Thoracic aorta (tissue), 2 donors: ENCODE data around the gene PXMP2. TPM values are rescaled to one million over a fixed set of nuclear protein-coding genes. Genes with fewer than 3 reads are reported as not detected.

ENCODE experiments used
- ATAC-seq: fragments of 150-250 bp; one replicate; pipeline ENCODE4 v1.8.0; 2017; ENCODE audit warnings: low read depth; ENCODE audit not compliant: insufficient number of reproducible peaks, low FRiP score
- DNase-seq: peaks from one replicate; pipeline ENCODE4 v3.0.0-alpha.2; 2020; ENCODE audit warnings: low spot score
- H3K27ac ChIP-seq, 2 donors: fragments of 200-600 bp; sonication (generic); 1 replicate in 1 of 2; 2 replicates in 1 of 2; pipeline ENCODE4 v1.5.1; 2016; ENCODE audit warnings: mild to moderate bottlenecking in 2 of 2, moderate library complexity in 2 of 2
- H3K27me3 ChIP-seq: fragments of 200-600 bp; sonication (generic); replicated peaks from 2 replicates; pipeline ENCODE4 v1.6.0; 2016; ENCODE audit warnings: mild to moderate bottlenecking; ENCODE audit not compliant: insufficient read depth
- H3K36me3 ChIP-seq: fragments of 200-600 bp; sonication (generic); one replicate; pipeline ENCODE4 v1.5.1; 2016
- H3K4me1 ChIP-seq, 2 donors: fragments of 200-600 bp; sonication (generic); 1 replicate in 1 of 2; 2 replicates in 1 of 2; pipeline versions ENCODE4 v1.5.1 to v1.6.0; 2016; ENCODE audit warnings: low read depth in 2 of 2, mild to moderate bottlenecking in 1 of 2; ENCODE audit not compliant: control insufficient read depth in 1 of 2
- H3K4me3 ChIP-seq: fragments of 200-600 bp; sonication (generic); 2 replicates; pipeline ENCODE4 v1.5.1; 2016; ENCODE audit warnings: mild to moderate bottlenecking
- H3K9me3 ChIP-seq: fragments of 200-600 bp; sonication (generic); 2 replicates; pipeline ENCODE4 v1.5.1; 2016
- total RNA-seq, 2 donors: library from RNA; depleted of rRNA; stranded (reverse); fragments of >200 nt; gene quantifications; one replicate each; pipeline versions ENCODE4 v1.1.0 to v1.2.3, GENCODE V29; 2016
- TF ChIP-seq, protein P1 (sequence below): fragments of 200-600 bp; sonication (generic); IDR thresholded peaks from one replicate; pipeline ENCODE4 v1.5.1; 2019; ENCODE audit warnings: antibody characterized with exemption

Gene PXMP2
- total RNA-seq = 10 to 100 TPM; 56.9 to 62.7 TPM

DNA sequence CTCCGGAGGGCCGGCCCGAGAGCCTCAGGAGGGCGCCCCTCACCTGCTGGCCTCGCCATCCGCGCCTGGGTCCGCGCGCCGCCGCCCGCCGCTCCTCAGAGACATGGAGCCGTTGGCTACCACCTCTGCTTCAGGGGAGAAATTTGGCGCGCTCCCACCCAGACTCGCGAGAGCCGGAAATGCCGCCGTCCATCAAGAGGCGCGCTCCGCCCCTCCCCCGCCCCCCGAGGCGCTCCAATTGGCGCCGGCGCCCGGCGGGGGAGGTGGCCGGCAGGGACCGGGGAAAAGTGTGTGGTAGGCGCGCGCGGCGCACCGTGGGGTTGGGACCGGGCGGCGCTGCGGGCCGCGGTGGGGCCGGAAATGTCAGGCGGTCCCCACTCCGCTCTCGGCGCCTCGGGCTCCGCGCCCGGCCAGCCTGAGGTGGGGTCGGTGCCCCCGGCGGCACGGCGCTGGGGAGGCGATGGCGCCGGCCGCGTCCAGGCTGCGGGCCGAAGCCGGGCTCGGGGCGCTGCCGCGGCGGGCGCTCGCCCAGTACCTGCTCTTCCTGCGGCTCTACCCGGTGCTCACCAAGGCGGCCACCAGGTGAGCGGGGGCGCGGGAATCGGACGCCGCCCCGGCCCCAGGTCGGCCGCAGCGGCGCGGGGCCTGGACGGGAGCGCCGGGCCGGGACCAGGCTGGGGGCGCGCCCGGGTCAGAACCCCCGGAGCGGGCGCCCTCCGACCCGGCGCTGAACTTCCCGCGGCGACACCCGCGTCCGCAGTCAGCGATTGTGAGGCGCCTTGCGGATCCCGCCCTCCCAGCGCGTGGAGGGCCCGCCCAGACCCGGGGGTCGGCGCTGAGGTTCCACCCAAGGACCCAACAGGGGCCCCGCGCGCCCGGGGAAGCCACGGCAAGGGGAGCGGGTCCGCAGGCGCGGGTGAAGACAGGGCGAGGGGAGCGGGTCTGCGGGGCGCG is at the start of gene PXMP2, which contains the start of gene POLE:
Gene PXMP2, plus strand, starts transcription at position 377 of the 954 bp plus-strand sequence. Its CDS starts 84 bp downstream, at position 461.
Gene POLE, minus strand, starts transcription at position 132 of the 954 bp plus-strand sequence. Its CDS starts 27 bp downstream, at position 105.
- H3K27me3 ChIP-seq = no peaks in the 10 kb centered on the region
- peak; percentile 84 for DNase-seq
- H3K27ac ChIP-seq = peak within 1 kb of the TSS; percentile 59 to 71
- TF ChIP-seq, protein P1, sequence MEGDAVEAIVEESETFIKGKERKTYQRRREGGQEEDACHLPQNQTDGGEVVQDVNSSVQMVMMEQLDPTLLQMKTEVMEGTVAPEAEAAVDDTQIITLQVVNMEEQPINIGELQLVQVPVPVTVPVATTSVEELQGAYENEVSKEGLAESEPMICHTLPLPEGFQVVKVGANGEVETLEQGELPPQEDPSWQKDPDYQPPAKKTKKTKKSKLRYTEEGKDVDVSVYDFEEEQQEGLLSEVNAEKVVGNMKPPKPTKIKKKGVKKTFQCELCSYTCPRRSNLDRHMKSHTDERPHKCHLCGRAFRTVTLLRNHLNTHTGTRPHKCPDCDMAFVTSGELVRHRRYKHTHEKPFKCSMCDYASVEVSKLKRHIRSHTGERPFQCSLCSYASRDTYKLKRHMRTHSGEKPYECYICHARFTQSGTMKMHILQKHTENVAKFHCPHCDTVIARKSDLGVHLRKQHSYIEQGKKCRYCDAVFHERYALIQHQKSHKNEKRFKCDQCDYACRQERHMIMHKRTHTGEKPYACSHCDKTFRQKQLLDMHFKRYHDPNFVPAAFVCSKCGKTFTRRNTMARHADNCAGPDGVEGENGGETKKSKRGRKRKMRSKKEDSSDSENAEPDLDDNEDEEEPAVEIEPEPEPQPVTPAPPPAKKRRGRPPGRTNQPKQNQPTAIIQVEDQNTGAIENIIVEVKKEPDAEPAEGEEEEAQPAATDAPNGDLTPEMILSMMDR = no peak
- peak within 1 kb of the TSS; percentile 98 for H3K4me3 ChIP-seq
- peaks cover 5 to 18% of the 10 kb centered on the region in 2 donors for H3K4me1 ChIP-seq
- ATAC-seq = peak; percentile 94
- H3K9me3 ChIP-seq = no peaks in the 10 kb centered on the region
- no peaks in the 10 kb centered on the region for H3K36me3 ChIP-seq

DNA sequence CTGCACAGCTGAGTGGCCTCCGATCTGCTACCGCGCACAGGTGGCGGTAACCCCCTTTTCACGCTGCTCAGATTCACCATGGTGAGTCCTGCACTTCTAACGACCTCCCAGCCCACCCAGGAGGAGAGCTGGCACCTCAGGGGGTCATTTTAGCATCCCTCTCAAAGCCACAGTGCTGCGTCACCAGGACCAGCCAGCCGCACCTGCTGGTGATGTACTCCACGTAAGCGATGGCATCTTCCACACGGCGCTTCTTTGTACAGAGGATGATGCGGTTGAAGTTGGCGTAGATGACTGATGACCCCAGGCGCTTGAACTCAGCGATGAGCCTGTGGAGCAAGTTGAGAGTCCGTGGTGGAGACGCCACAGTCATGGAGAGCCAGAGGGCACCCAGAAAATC is 49.6 kb upstream of the PXMP2 start:
- ATAC-seq = no peak
- DNase-seq = no peak
- TF ChIP-seq, protein P1 = no peak
- Histone ChIP-seq H3K36me3 (peaks cover 51% of the 10 kb centered on the region), H3K27ac (no peak overlapping the region), H3K4me1 (no peaks in the 10 kb centered on the region), H3K9me3 (no peaks in the 10 kb centered on the region), H3K27me3 (no peaks in the 10 kb centered on the region), H3K4me3 (no peak overlapping the region)

DNA sequence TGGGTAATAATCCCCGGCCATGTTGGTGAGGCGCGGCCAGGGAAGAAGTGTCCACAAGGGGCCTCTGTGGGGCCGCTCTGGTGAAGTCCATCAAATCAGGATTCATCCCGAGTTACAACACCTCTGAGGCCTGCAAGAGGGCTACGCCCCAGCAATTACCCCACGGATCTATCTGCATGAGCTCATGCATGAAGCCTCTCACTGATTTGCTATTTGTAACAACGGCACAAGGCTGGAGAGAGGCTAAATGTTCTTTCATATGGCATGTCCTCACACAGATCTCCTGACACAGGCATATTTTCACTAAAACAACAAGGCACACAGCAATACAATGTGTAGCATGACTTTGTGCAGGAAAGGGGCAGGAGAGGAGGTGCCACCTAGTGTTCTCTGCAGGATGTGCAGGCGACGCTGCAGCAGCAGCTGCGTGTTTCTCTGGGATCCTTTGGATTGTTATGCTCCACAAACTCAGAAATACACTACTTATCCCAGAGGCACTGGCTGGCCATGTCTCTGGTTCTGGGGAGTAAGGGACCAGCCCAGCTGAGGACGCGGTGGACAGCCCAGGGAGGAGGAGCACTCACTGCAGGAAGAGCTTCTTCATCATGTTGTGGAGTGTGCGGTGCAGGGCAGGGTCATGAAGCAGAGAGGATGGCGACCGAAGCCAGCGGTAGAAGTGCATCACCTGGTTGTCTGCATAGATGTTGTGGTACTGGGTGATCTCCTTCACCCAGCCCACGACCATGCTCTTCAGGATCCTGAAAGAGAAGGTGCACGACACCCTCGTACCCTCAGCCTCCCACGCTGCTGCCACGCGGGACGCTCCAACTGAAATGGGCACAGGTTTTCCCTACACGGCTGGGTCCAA is 48.6 kb upstream of the PXMP2 start:
- no peak overlapping the region for H3K4me3 ChIP-seq
- no peaks in the 10 kb centered on the region for H3K4me1 ChIP-seq
- H3K27ac ChIP-seq = no peak overlapping the region
- peaks cover 56% of the 10 kb centered on the region for H3K36me3 ChIP-seq
- no peaks in the 10 kb centered on the region for H3K9me3 ChIP-seq
- DNase-seq (no peak), ATAC-seq (no peak)
- H3K27me3 ChIP-seq = no peaks in the 10 kb centered on the region
- TF ChIP-seq, protein P1 = peak; percentile 26

DNA sequence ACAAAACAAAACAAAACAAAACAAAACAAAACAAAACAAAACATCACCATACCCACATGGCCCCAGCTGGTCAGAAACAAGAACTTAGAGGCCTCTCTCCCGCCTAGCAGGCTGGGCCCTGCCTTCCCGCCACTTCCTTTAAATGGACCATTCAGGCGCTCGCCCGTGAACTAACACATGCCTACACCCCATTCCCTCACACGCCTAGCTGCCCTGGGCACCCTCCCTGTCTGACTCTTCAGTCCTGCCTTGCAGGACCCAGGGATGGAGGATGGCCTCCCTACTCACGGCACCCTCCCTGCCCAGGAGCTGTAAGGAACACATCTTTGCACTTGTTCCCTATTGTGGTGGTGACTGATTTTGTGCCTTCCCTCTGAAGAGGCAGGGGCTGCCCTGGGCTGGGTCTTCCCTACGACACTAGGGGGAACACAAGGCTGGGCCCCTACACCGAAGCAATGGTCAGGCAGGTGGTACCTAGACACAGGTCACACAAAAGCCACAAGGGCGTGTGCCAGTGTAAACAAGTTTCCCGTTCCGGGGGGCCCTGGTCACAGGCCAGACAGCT is 47.3 kb upstream of the PXMP2 start:
- Histone ChIP-seq H3K27ac (no peak overlapping the region), H3K36me3 (peaks cover 48% of the 10 kb centered on the region)

More for the DNA sequence above, 47.3 kb upstream of the PXMP2 start:
- Histone ChIP-seq H3K4me3 (no peak overlapping the region), H3K4me1 (no peaks in the 10 kb centered on the region), H3K27me3 (no peaks in the 10 kb centered on the region), H3K9me3 (no peaks in the 10 kb centered on the region)
- DNase-seq (no peak), ATAC-seq (no peak)
- TF ChIP-seq, protein P1 = no peak
